HTERT RPE-1 (cell line): ENCODE measurements around the gene ADAMTS18.

Experiments used
- in situ Hi-C: fragments of 300-500 bp; cut with MboI; formaldehyde crosslinking; loops from 4 replicates; pipeline ENCODE4 v1.14.3; 2020; ENCODE audit warnings: low sequenced_read_pairs

The ADAMTS18 gene

GRCh38 chr16:77435272-77435820, 512 bp upstream of the ADAMTS18 start:
- in situ Hi-C loops, result no loop called here

- in situ Hi-C loops, result no loop called here
Measured at GRCh38 chr16:77434022-77434529, 758 bp downstream of the ADAMTS18 start.

GRCh38 chr16:77433146-77433545, 1.7 kb downstream of the ADAMTS18 start:
- in situ Hi-C loops, result no loop called here

- in situ Hi-C loops, result no loop called here
Measured at GRCh38 chr16:77432264-77432663, 2.6 kb downstream of the ADAMTS18 start.

GRCh38 chr16:77430787-77431585, 3.8 kb downstream of the ADAMTS18 start:
- in situ Hi-C loops, result no loop called here

GRCh38 chr16:77430360-77430759, 4.5 kb downstream of the ADAMTS18 start:
- in situ Hi-C loops, result no loop called here

- in situ Hi-C loops, result no loop called here
Measured at GRCh38 chr16:77424871-77425604, 9.8 kb downstream of the ADAMTS18 start.

GRCh38 chr16:77422196-77422784, 12.5 kb downstream of the ADAMTS18 start:
- in situ Hi-C loops, result no loop called here

GRCh38 chr16:77416939-77417480, 17.8 kb downstream of the ADAMTS18 start:
- in situ Hi-C loops, result no loop called here

GRCh38 chr16:77414752-77415231, 20.0 kb downstream of the ADAMTS18 start:
- in situ Hi-C loops, result no loop called here

GRCh38 chr16:77410449-77410848, 24.4 kb downstream of the ADAMTS18 start:
- in situ Hi-C loops, result no loop called here

- in situ Hi-C loops, result no loop called here
Measured at GRCh38 chr16:77409311-77409710, 25.5 kb downstream of the ADAMTS18 start.

- in situ Hi-C loops, result no loop called here
Measured at GRCh38 chr16:77408607-77409006, 26.2 kb downstream of the ADAMTS18 start.

GRCh38 chr16:77406680-77407079, 28.2 kb downstream of the ADAMTS18 start:
- in situ Hi-C loops, result no loop called here

GRCh38 chr16:77404775-77405174, 30.1 kb downstream of the ADAMTS18 start:
- in situ Hi-C loops, result no loop called here

- in situ Hi-C loops, result no loop called here
Measured at GRCh38 chr16:77403732-77404131, 31.1 kb downstream of the ADAMTS18 start.

GRCh38 chr16:77402672-77403071, 32.2 kb downstream of the ADAMTS18 start:
- in situ Hi-C loops, result no loop called here

- in situ Hi-C loops, result no loop called here
Measured at GRCh38 chr16:77402118-77402517, 32.7 kb downstream of the ADAMTS18 start.

GRCh38 chr16:77399546-77399945, 35.3 kb downstream of the ADAMTS18 start:
- in situ Hi-C loops, result no loop called here

- in situ Hi-C loops, result no loop called here
Measured at GRCh38 chr16:77399066-77399465, 35.8 kb downstream of the ADAMTS18 start.

GRCh38 chr16:77398495-77398894, 36.3 kb downstream of the ADAMTS18 start:
- in situ Hi-C loops, result no loop called here
